HK-2 (cell line): ENCODE data around the gene BCL11A.

ENCODE experiments used
- DNase-seq: peaks from one replicate; pipeline ENCODE4 v3.0.0-alpha.2; 2018; ENCODE audit not compliant: unreplicated experiment

BCL11A gene

DNA sequence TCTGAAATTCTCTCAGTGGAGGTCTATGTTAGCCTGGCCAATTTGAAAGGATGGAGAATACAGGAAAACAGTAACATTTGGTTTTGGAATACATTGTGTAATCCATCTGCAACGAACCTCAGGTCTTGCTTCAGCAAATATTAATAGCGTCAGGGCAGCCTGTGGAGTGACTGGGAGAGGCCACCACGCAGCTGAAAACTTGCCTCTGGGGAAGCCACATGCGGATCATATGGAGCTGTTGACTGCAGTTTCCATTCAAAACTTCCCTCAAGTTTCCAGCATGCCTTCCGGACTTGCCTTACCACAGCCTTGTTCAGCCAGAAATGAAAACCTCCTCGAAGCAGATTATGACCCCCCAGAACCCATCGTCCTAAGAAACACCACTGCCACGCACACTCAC, 25.7 kb downstream of the BCL11A start:
- no peak for DNase-seq

DNA sequence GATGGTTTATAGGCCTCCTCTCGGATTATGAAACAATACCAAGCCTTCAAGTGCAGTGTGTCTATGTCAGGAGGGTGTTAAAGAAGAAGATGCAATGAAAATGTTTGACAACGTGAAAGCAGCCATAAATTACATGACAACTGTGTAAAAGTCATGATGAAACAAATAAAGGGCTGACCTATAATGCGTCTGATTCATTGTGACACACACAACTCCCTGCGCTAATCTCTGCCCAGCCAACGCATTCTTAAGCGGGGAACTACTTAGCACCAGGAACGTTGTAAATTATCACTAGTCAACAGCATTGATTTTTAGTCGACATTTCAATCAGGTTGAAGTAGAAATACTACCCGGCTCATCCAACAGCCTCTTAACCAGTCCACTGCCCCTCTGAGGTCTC, 26.8 kb downstream of the BCL11A start:
- no peak for DNase-seq

DNA sequence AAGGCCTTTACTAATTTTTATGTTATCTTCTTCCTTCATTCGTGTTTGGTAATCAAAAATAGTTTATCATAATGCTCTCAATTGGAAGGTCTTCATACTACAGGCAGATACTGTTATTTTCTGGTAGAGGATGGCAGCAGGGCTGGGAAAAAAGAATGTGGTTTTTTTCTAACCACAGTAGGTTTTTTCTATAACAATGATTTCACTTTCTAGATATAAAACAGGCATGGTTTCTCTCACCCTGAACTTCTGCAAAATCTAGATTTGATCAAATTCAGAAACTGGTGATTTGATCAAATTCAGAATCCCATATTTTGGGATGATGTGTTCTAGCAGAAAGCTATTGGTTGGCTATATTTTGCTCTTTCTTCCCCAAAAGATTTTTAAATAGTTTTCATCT, 27.6 kb downstream of the BCL11A start:
- DNase-seq: no peak

DNA sequence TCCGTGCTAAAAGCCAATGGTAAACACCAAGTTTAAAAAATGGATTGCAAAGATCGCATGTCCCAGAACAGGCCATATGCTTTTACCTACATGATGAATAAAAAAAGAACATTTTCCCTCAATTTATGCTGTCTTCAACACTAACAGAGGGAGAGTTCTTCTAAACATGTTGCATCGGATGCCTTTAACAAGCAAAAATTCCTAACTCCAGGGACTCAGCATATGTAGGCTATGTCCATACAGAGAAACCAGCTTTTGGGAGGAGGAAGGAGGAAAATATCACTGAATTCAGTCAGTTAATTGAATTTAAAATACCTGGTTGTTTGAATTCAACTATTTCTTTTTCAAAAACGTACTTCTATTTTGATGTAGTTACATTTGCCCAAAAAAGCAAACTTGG, 28.6 kb downstream of the BCL11A start:
- DNase-seq: no peak

DNA sequence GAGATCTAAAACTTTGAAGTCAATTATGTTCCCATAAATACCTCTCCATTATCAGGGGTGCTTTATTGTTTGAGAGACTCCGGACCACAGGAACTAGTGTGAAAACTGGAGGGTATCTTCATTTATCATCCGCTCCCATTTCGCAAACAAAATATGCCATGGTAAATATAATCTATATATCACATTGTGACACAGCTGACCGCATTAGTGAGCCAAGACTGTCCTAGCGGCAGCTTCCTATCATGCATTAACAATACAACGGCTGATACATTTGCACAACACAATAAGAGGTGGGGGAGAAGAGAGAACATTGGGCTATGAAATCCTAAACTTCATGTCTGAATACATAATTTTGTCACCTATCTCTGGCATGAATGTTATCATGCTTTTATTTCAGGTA, 29.5 kb downstream of the BCL11A start:
- no peak for DNase-seq

DNA sequence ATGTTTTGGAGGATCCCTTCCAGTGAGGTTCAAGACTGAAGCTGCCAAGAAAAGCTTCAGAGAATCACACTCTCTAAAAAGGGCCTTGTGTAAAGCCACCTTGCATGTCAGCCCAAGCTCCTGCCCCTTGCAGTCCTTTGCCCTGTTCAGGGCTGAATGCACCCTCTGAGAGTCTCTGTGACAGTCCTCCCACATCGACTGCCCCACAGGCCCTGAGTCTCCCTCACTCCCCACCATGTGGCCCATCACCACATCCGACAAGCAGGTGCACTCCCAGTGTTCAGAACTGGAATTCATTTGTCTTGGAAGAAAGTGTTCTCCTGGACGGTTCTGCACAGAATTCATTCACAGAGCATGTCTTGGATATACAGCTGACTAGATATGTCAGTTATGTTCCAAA, 31.0 kb downstream of the BCL11A start:
- DNase-seq: no peak

DNA sequence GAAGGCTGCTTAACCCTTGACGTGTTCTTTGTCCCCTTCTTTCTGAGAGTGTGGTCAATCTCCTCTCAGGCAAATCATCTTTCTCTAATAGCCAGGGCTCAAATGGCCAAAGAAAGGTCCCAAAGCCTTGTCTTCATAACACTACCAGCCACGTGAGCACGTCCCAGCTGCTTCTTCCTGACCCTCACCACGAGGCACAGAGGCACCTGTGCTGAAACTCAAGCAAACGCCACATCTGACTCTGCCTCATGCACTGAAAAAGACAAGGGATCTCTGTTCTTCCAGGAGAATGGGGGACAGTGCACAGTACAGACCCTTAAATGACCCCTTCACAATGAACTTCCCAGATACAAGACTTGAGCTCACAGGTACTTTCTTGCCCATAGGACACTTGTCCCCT, 31.8 kb downstream of the BCL11A start:
- no peak for DNase-seq

DNA sequence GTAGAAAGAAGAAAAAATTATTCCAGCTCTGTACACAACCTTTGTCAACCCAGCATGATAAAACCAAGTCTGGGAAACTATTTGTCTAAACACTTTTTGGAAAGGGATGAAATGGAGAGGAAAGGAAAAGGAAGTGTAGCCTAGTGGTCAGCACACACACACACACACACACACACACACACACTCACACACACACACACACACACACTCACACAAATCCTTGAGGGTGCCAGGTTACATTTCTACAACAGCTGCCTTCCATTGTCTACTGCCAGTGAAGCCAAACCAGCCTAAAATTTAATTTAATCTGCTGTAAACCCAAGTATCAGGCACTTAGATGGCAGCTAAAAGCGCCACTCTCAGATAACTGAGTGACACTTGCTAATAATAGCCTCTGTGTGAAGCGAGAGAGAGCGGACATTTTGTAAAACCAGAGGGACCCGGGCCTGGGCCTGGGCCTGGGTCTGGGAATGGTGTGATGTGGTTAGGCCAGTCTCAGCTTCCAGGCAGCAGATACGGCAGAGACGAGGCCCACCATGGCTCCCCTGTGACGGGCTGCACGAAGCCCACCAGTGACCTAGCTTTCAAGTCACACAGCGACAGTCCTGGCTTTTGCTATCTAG, 32.4 kb downstream of the BCL11A start:
- DNase-seq: no peak

DNA sequence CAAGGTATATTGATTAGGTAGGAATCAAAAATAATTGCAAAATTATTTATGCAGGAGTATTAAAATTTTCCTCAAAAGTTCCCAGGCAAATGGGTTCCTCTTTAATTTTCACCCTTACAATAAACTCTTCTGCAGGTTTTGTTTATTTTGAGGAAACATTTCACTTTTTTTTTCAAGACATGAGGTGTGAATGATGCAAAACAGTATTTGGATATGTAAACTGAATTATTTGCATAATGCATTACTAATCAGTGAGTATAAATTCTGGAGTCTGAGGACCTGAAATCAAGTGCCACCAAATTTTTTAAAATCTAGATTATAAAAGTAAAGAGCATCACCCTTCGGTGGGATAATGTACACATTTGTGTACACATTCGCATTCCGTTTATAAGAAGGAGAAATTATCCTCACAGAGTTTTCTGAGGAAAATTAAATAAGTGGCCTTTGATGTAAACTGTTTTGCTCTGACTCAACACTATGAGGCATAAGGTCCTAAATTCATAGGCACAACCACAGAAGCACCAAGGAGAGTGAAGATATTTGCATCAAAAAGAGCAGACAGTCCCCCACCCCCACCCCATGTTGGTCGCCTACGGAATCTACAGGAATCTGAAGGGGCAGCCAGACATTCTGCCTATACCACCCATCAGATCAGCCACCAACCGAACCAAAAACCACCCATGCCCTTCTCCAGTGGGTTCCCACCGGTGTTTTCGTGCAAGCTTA, 33.1 kb downstream of the BCL11A start:
- DNase-seq: no peak

DNA sequence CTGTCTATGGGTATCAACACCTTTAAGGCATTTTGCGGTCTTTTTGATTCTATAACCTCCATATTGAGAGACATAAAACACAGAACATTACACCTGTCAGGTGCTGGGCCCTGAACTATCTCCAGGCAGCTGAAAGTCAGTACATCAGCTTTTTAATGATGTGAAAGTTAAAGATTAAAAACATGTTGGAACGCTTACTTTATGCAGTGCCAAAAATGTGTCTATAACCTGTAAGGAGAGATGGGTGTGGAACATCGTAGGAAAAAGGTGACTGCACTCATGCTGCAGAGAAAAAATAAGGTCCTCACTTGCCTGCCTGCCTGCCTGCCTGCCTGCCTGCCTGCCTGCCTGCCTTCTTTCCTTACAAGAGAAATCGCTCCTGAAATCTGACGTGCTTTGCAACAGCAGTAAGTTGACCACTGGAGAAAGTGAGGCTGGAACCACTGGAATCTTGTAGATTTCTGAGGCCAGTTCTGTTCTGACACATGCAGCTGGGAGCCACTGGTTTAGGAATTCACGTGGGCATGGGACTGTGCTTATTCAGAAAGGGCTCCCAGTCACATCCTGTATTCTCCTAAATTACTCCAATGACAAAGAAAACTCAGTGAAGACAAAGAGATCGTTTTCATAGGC, 34.1 kb downstream of the BCL11A start:
- DNase-seq: no peak

DNA sequence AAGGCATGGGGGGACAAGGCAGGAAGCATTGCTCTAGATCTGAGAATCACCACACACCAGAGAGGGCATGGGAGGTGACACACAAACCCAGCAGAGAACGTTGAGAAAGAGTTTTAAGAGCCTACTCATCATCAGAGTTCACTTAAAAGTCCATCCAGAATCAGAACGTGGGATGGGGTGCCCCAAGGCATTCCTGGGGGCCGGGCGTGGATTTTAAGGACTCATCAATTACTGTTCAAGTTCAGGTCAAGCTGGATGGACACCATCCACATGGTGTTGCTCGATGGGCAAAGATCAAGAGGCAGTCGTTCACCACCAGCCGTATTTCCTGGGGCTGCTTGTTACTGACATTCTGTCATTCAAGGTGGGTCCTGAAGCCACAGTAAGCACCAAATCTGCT, 34.9 kb downstream of the BCL11A start:
- DNase-seq: no peak

DNA sequence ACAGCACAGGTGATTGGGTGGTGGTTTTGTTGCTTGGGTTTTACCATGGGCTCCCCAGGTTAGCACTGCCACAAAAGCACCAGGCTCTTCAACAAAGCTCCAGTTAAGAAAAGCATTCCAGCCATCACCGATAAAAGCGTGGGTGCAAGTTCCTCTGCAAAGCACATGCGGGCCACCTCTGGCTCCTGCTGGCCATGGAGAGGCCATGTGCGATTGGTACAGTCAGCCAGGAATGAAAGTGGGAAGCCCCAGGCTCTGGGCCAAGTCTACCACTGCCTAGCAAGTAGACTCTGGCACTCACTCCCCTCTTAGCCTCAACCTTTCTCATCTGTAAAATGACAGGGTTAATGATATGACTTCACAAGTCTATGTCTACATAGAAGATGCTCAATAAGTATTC, 36.0 kb downstream of the BCL11A start:
- DNase-seq: no peak

DNA sequence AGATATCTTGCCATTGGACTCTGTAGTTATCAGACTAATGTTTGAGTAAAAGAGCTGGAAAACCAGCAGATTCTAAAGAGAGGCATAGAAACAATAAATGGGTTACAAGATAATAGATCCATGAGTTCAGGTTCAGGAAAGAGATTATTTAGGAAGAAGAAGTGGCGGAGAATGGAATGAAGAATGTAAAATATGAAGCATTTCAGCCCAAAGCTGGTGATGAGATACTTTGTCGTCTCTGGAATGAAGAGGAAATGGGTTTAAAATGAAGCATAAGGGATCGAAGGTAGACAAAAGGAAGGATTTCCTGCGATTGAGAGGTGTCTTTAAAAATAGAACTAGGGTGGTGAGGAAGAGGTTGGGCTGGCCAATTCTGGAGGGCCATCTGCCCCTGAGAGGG, 36.6 kb downstream of the BCL11A start:
- no peak for DNase-seq

DNA sequence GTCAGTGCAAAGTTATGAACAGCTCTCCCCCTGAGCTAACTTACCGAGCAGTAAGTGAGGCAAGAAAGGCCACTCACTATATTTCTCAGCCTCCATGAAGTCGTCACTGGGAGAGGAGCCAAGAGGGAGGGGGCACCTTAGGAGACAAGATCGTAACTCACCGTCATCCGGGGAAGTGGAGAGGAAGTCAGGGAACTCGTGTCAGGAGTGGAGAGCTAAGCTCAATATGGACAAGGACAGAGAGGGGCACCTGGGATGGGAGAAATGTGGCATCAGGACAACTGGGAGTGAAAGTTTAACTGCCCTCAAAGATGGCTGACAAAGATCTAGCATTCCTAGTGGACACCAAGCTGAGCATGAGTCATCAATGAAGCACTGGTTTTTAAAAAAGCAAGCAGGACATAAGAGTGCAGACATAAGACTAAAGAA, 37.1 kb downstream of the BCL11A start:
- DNase-seq: peak; percentile 5

DNA sequence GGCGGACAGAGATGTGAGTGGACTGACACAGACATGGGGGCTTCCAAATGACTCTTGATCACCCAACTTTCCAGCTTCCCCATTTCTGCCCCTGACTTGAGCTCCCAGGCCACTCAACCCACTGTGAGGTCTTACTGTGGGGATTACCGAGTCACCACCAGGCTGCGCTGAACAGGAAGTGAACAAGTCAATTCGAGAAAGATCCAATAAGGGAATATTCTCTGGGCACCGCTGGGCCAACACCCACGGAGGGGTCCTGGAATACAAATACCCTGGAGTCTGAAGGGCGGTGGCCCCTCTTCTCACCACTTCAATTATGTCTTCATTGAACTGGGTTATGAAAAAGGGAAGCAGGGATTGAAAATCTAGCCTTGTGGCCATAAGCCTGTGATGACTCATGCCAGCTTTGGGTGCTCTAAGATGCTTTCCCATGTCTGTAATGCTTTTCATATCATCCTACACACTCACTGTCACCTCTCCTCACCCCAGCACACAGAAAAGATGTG, 37.7 kb downstream of the BCL11A start:
- DNase-seq: peak; percentile 3

DNA sequence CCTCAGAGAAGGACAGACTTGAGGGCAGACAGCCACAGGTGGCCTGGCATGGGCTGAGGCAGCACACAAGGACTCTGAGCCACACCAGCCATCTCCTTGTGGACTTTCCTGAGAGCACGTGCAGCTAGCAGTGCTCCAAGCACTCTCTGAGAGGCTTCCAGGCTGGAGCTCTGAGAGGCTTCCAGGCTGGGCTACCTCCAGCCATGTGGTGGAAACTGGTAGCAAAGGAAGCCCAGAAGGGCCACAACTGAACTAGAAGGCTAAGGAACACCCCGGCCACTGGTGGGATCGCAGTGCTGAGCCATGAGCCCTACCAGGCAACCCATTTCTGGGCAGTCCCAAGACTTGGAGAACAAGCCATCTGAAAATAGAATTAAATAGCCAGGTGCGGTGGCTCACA, 39.5 kb downstream of the BCL11A start:
- no peak for DNase-seq

DNA sequence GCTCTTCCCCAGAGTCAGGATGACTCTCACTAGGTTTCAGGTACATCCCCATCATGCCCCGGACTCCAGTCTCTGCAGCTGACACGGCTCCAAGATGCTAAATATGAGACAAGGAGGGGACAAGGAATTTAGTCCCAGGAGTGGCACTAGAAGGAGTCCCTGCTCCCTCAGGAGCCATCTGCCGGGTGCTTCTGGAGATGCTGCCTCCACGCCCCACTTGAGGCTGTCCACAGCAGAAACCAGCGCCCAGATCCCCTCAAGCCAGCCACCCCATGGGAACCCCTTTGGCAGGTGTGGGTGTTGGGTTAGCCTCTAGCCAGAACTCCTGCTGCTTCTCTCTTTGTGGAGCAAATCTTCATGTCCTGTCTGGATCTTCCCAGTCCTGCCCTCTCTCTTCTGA, 40.3 kb downstream of the BCL11A start:
- no peak for DNase-seq

DNA sequence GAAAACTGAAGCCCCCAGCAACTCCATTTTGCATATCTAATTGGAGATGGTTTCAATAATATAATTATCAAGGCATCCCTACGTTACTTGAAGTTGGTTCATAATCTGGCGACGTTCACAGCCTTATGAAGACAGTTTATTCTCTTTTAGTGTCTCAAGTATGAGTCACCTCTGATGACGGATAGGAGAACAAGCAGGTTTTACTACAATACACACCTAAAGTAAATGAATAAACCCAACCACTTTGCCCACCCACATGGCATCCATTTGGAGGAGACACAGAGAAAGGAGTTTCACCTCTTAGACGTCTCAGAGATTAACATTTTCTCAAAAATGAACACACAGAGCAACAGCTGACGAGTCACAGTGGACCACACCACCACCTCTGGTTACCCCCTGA, 40.8 kb downstream of the BCL11A start:
- no peak for DNase-seq

DNA sequence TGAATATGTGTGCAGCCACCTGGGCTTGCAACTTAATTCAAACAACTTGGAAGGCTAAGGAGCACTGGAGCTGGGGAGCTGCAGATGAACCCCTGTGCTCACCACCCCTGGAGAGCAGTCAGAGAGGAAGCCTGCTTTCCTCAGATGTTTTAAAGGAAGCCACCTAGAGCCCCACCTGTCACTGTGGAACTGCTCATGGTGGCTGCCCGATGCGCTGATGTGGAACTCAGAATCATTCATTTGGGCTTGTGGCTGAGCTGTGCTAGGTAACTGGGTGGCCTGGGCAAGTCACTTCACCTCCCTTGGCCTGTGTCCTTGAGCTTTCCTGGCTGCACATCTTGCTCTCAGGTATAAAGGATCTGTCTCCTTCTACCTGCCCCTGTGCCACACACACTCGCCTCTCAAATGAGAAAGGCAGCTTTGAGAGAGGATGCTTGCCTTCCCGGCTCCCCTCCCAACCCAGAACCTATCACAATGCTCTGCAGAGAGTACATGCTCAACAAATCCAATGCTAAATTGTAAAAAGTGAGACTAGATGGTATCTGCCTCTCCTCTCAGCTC, 41.3 kb downstream of the BCL11A start:
- no peak for DNase-seq

DNA sequence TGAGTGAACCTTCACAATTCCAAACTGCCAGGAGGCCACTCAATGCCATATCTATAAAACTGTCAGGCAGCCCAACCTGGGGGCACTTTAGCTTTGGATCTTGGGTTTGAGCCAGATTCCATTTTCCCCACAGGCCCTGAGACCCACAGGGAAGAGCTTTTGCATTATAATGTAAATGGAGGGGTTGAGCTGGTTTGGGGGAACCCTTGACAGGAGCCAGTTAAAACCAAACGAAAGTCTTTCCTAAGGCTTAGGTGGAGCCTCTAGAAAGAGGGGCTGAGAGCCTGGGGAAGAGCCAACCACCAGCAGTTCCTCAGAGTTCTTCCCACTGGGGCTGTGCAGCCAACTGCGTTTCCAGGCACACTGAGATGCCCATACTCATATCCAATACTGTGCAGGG, 42.7 kb downstream of the BCL11A start:
- DNase-seq: no peak

DNA sequence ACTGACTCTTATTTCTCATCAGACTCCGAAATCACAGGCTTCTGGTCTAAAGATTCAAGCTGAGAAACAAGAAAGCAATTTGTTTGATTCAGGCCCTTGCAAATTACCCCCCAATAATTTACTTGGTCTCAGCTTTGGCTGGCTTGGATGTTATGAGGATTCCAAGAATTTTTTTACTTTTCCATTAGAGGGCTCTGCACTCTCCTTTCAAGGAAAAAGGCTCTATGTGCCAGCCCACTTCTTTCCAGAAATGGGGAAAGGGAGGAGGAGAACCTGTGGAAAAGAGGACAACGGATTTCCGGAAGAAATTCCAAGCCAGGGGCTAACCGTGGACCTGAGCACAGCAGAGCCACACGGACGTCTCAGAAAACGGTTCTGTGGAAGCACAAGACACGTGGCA, 44.4 kb downstream of the BCL11A start:
- DNase-seq: no peak

DNA sequence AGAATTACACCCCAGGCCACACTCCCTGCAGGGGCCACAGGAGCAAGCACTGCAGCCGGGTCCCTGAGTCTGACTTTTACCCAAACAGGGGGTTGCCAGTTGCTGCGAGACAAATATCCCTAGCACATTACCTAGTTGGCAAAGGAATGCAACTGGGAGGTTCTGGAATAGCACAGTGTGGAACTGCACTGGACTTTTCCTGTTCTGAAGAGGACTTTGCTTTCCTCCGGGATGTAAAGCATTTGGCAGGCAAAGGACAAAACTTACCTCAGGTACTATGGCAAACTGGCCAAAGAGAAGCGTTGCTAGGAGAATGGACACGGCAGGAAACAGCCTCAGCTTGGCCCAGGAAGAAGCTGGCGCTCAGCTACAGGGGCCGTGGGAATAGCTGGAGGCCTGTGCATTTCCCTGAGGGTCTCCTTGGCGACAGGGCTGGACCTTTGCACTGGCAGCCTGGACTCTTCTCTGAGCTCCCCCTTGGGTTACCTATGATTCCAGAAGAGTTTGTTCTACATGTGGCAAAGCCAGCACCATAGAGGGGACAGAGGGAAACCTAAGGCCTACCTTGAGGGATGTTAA, 45.0 kb downstream of the BCL11A start:
- DNase-seq: no peak
